ENCODE measurements around the gene AQP2. TPM values are rescaled to one million over a fixed set of nuclear protein-coding genes. Genes with fewer than 3 reads are reported as not detected.

Gene AQP2
- total RNA-seq, 2 donors from 2014 or later, result 3.0 TPM; not detected in 1

GRCh38 chr12:49966511-49967041, 16.0 kb downstream of the AQP2 start:
- H3K9me3 ChIP-seq, result no peaks in the 10 kb centered on the region
- DNase-seq (ENCODE audit: low spot score), result no peak
- TF ChIP-seq, protein P1, sequence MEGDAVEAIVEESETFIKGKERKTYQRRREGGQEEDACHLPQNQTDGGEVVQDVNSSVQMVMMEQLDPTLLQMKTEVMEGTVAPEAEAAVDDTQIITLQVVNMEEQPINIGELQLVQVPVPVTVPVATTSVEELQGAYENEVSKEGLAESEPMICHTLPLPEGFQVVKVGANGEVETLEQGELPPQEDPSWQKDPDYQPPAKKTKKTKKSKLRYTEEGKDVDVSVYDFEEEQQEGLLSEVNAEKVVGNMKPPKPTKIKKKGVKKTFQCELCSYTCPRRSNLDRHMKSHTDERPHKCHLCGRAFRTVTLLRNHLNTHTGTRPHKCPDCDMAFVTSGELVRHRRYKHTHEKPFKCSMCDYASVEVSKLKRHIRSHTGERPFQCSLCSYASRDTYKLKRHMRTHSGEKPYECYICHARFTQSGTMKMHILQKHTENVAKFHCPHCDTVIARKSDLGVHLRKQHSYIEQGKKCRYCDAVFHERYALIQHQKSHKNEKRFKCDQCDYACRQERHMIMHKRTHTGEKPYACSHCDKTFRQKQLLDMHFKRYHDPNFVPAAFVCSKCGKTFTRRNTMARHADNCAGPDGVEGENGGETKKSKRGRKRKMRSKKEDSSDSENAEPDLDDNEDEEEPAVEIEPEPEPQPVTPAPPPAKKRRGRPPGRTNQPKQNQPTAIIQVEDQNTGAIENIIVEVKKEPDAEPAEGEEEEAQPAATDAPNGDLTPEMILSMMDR (IDR thresholded peaks at IDR 0.05), result no peak
- H3K36me3 ChIP-seq, result no peaks in the 10 kb centered on the region
- no peaks in the 10 kb centered on the region for H3K27me3 ChIP-seq (replicated peaks; ENCODE audit: insufficient read depth)
- H3K4me1 ChIP-seq (ENCODE audit: control insufficient read depth in 1 of 2, low read depth in 2 of 2), result peaks cover 5 to 17% of the 10 kb centered on the region in 2 donors
- H3K4me3 ChIP-seq, result no peak overlapping the region
- no peak overlapping the region for H3K27ac ChIP-seq
- no peak for ATAC-seq (ENCODE audit: insufficient number of reproducible peaks, low FRiP score, low read depth)

GRCh38 chr12:49967042-49967776, 16.7 kb downstream of the AQP2 start:
- H3K9me3 ChIP-seq, result no peaks in the 10 kb centered on the region
- H3K4me3 ChIP-seq, result peak overlapping the region; percentile 54
- DNase-seq (ENCODE audit: low spot score), result peak; percentile 66
- TF ChIP-seq, protein P1 (IDR thresholded peaks at IDR 0.05), result peak; percentile 84
- no peak overlapping the region for H3K27ac ChIP-seq
- peaks cover 5 to 15% of the 10 kb centered on the region in 2 donors for H3K4me1 ChIP-seq (ENCODE audit: control insufficient read depth in 1 of 2, low read depth in 2 of 2)
- H3K27me3 ChIP-seq (replicated peaks; ENCODE audit: insufficient read depth), result no peaks in the 10 kb centered on the region
- no peak for ATAC-seq (ENCODE audit: insufficient number of reproducible peaks, low FRiP score, low read depth)
- no peaks in the 10 kb centered on the region for H3K36me3 ChIP-seq

- ATAC-seq (ENCODE audit: insufficient number of reproducible peaks, low FRiP score, low read depth), result no peak
- peaks cover under 1 to 11% of the 10 kb centered on the region in 2 donors for H3K4me1 ChIP-seq (ENCODE audit: control insufficient read depth in 1 of 2, low read depth in 2 of 2)
- no peaks in the 10 kb centered on the region for H3K36me3 ChIP-seq
- H3K9me3 ChIP-seq, result no peaks in the 10 kb centered on the region
- no peak overlapping the region for H3K27ac ChIP-seq
- H3K27me3 ChIP-seq (replicated peaks; ENCODE audit: insufficient read depth), result no peaks in the 10 kb centered on the region
- peak overlapping the region; percentile 54 for H3K4me3 ChIP-seq
- TF ChIP-seq, protein P1 (IDR thresholded peaks at IDR 0.05), result no peak
- DNase-seq (ENCODE audit: low spot score), result no peak
Measured at GRCh38 chr12:49967777-49968250, 17.3 kb downstream of the AQP2 start.

DNA sequence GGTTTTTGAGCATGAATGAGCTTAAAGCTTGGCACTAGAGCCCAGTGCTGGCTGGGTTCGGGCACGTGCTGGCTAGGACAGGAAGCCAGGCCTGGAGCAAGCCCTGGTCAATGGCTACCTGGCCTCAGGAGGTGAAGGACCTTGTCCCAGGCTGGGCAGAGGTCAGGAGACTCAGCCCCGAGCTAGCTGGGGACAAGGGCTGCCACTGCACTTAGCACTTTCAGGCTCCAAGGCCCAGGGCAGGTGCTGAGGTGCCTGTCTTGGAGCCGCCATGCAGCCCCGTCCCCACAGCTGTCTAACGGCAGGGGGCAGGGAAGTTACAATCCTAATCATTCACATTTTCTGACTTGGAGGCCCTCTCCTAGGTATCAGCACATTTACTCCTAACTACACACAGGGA, 17.9 kb downstream of the AQP2 start:
- Histone ChIP-seq H3K27ac (no peak overlapping the region), H3K4me1 (ENCODE audit: control insufficient read depth in 1 of 2, low read depth in 2 of 2) (peaks cover 0 to 17% of the 10 kb centered on the region in 2 donors), H3K36me3 (no peaks in the 10 kb centered on the region), H3K27me3 (replicated peaks; ENCODE audit: insufficient read depth) (no peaks in the 10 kb centered on the region), H3K4me3 (no peak overlapping the region), H3K9me3 (no peaks in the 10 kb centered on the region)
- TF ChIP-seq, protein P1 (IDR thresholded peaks at IDR 0.05), result no peak
- no peak for DNase-seq (ENCODE audit: low spot score)
- no peak for ATAC-seq (ENCODE audit: insufficient number of reproducible peaks, low FRiP score, low read depth)

GRCh38 chr12:49969027-49969426, 18.5 kb downstream of the AQP2 start:
- H3K4me3 ChIP-seq, result no peak overlapping the region
- H3K27ac ChIP-seq, result no peak overlapping the region
- no peaks in the 10 kb centered on the region for H3K36me3 ChIP-seq
- DNase-seq (ENCODE audit: low spot score) (no peak), ATAC-seq (ENCODE audit: insufficient number of reproducible peaks, low FRiP score, low read depth) (no peak)
- no peaks in the 10 kb centered on the region for H3K27me3 ChIP-seq (replicated peaks; ENCODE audit: insufficient read depth)
- H3K4me1 ChIP-seq (ENCODE audit: control insufficient read depth in 1 of 2, low read depth in 2 of 2), result peaks cover 0 to 18% of the 10 kb centered on the region in 2 donors
- TF ChIP-seq, protein P1 (IDR thresholded peaks at IDR 0.05), result no peak
- no peaks in the 10 kb centered on the region for H3K9me3 ChIP-seq
